ENCODE measurements around the gene ESPN.

ESPN gene

DNA sequence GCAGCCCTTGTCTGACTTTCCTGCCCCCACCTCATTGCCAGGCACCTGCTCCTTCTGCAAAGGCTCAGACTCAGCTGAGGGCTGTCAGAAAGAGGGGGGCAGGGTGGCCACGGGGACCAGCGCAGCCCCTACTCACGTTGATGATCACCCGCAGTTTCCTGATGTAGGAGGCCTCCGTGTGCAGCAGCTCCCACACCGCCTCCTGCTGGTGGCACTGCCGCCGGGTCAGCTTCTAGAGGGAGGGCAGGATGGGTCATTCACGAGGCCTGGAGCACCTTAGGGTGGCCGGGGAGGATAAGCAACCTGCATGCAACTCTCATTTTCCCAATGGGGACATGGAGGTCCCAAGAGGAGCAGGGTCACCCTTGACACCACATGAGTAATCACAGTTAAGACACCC, 47.8 kb downstream of the ESPN start:
- DNase-seq, result no peak
- in situ Hi-C loops (cut with MboI; ENCODE audit: low pct_unique_long_range_greater_than_20kb, low sequenced_read_pairs), result no loop called here

DNA sequence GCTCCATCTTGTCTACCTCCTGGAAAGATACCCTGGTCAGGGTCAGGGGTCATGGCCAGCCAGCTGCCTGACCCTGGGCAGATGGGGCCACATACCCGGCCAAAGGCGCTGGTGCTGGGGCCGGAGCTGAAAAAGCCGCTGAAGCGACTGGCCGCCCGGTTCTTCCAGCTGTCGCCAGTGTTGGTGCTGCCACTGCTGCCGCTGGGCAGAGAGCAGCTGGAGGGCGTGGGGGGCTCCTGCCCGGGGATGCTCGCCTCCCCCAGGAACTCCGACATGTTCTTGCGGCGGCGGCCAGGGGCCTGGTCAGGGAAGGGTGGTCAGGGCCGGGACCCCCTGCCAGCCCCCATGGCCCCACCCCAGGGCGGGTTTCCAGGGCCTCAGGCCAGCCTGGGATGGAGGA, 48.6 kb downstream of the ESPN start:
- no peak for DNase-seq
- in situ Hi-C loops (cut with MboI; ENCODE audit: low pct_unique_long_range_greater_than_20kb, low sequenced_read_pairs), result no loop called here

DNA sequence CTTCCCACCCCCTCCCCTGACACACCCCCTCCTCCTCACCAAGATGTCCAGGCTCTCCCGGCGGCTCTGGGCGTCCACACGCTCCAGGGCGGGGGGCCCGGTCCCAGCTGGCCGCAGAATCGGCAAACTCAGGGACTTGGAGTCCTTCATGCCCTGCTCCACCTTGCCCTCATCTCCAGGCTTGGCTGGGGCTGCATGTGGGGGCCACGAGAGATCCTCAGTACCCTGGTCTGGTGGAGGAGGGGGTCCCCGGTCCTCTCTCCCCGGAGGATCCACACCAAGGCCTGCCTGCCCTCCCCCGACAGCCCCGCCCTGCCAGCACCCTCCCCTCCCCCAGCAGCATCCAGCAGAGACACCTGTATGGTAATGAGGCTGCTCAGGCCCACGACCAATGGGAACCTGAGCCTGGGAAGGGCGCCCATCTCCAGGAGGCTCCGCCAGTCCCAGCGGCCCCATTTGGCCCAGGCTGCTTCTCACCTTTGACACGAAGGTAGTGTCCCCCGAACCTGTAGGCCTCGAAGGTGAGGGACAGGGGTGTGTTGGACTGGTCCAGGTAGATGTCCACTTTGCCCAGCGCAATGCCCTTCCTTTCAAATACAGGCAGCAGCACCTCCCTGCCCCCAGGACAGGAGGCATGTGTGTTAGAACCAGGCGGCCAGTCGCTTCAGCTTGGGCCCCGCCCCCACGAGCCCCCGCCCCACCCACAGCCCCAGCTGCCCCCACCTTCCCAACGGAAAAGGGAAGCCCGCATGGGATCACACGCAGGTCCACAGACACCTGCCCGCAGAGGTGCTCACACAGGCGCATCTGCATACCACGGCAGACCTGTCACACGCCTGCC, 49.6 kb downstream of the ESPN start:
- DNase-seq, result no peak
- in situ Hi-C loops (cut with MboI; ENCODE audit: low pct_unique_long_range_greater_than_20kb, low sequenced_read_pairs), result no loop called here

DNA sequence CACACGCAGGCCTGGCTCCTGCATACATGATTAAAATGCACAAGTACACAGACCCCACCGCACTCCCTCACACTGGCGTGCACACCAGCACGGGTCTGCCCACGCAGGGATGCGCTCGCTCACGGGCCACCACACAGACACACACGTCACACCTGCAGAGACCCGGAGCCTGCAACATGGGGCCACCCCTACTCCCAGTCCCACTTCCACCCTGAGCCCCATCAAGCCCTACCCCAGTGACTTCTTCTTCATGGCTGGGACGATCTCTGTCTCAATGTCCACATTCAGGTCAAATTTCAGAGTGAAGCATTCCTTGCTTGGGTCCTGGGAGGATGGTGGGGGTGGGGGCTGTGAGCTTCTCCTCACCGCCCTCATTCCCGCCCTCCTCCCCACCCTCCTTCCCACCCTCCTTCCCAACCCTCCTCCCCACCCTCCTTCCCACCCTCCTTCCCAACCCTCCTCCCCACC, 50.3 kb downstream of the ESPN start:
- DNase-seq, result no peak
- in situ Hi-C loops (cut with MboI; ENCODE audit: low pct_unique_long_range_greater_than_20kb, low sequenced_read_pairs), result no loop called here

DNA sequence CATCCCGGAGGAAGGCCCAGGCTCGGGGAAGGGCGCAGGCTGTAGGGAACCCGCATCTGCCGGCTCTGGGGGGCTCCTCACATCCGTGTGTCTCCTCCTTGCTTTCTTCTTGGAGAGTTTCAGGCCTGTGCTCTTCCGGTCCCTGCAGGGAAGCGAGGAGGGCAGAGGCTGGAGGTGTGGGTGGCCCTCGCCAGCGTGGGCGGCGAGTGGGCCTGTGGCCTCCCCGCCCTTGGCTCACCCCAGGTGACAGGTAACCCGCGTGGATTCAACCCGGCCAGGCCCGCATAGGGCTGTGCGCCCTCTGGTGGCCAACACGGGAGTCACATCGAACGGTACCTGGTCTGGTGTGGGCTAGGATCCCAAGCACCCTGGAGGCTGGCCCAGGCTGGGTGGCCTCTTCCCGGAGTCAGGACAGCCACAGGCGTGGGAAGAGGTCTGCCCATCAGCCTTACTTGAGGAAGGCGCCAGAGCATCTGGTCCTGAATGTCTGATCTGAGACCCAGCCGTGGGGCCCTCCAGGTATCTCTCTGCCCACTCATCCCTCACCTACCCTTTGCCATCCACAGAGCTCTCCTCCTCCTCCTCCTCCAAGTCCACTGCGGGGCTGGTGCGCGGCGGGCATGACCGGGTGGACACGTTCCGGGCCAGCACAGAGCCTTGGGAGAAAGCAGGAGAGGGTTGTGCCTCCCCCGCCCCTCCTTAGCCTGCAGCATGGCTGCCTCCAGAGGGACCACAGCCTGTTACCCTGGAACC, 51.0 kb downstream of the ESPN start:
- in situ Hi-C loops (cut with MboI; ENCODE audit: low pct_unique_long_range_greater_than_20kb, low sequenced_read_pairs), result no loop called here
- peak; percentile 53 for DNase-seq

DNA sequence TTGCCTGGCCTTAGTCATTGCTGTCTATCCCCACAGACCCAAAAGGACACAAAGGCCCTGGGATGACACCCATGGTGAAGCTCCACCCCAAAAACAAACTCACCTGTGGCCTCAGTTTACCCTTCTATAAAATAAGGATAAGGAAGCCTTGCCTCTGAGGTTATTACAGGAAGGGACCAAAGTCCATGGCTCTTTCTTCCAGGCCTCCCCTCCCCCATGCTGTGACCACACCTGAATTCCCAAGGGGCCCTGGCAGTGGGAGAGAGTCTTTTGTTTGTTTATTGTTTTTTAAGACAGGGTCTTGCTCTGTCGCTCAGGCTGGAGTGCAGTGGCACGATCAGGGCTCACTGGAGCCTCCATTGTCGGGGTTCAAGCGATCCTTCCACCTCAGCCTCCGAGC, 51.9 kb downstream of the ESPN start:
- in situ Hi-C loops (cut with MboI; ENCODE audit: low pct_unique_long_range_greater_than_20kb, low sequenced_read_pairs), result no loop called here
- DNase-seq, result no peak

DNA sequence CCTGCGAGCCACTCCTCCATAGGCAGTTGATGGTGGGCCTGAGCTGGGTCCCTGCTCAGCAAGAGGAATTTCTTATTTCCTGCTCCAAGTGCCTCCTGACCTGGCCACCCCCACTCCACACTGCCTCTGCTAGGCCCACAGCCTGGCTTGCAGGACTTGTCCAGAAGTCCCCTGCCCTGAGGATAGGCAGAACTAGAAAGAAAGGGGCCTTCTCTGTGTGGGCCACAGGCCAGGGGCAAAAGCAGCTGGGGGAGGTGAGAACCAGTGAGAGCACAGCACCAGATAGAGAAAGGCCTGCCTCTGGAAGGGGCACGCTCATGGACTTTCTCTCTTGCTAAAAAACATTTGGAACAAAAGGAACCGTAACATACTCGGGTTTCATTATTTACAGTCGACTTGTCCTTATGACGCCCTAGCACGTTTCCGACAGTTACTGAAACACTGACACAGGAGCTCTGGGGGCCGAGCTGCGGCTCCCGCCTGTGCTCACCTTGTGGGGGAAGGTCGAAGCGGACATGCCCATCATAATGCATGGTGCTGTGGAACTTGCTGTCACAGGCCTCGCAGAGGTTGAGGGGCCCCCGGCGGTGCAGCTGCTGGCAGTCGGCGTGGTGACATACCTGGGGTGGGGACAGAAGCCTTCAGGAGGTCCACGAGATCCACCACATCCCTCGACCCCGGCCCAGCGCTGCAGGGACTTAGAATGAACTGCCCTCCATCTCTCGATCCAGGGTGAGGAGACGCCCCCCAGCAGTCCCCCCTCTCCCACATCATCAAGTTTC, 52.7 kb downstream of the ESPN start:
- DNase-seq, result no peak
- in situ Hi-C loops (cut with MboI; ENCODE audit: low pct_unique_long_range_greater_than_20kb, low sequenced_read_pairs), result no loop called here

DNA sequence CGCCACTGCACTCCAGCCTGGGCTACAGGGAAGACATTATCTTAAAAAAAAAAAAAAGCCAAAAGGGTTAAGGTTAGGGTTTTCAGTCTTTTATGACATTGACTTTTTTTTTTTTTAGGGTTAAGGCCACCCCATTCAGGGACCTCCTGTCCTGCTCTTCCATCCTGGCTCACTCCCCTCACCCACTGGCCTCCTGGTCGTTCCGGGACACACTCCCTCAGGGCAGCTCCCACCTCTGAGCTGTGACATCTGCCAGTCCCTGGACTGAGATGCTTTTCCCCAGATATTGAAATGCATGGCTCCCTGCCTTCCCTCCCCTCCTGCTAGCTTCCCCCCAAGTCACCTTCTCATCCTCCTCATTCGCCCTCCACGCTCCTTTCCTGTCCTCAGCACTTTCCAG, 57.2 kb downstream of the ESPN start:
- in situ Hi-C loops (cut with MboI; ENCODE audit: low pct_unique_long_range_greater_than_20kb, low sequenced_read_pairs), result no loop called here
- no peak for DNase-seq

DNA sequence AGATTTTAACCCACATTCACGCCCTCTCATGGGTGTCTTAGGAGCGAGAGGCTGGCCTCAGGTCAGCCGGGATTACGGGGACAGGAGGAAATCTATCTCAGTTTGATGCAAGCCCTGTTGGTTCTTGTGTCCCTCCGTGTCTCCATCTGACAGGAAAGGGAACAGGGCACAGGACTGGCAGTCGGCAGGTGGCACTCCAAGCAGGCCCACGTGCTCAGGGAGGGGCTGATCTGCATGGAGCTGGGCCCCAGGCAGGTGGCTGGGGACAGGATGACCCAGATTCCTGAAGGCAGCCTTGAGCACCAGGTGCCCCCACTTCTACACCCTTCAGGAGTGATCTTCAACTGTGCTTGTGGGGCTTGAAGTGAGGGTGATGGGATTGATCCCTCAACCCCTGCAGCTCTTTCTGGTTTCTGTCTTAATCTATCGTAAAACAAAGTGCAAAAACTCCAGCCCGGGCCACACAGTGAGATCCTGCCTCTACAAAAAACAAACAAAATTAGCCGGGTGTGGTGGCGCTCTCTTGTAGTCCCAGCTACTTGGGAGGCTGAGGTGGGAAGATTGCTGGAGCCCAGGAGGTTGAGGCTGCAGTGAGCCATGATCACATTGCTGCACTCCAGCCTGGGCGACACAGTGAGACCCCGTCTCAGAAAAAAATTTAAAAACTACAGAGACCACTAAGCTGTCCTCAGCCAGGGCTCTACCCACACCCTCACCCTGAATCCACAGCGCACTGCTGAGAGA, 58.6 kb downstream of the ESPN start:
- DNase-seq, result no peak
- in situ Hi-C loops (cut with MboI; ENCODE audit: low pct_unique_long_range_greater_than_20kb, low sequenced_read_pairs), result no loop called here

DNA sequence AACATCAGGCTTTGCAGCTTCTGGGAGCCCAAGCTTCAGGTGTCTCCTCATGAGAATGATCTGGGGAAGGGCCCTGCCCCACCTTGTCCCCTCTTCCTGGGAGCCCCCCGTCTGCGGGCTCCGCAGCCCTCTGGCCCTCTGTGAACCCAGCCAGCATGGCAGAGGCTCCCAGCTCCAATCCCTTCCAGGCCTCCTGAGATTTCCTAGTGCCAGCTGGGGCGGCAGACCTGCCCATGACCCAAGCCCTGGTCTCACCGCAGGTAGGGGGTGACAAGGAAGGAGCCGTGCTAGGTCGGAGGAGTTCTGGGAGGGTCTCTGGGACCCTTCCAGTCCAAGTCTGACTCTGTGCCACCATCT, 59.2 kb downstream of the ESPN start:
- no peak for DNase-seq
- in situ Hi-C loops (cut with MboI; ENCODE audit: low pct_unique_long_range_greater_than_20kb, low sequenced_read_pairs), result no loop called here

DNA sequence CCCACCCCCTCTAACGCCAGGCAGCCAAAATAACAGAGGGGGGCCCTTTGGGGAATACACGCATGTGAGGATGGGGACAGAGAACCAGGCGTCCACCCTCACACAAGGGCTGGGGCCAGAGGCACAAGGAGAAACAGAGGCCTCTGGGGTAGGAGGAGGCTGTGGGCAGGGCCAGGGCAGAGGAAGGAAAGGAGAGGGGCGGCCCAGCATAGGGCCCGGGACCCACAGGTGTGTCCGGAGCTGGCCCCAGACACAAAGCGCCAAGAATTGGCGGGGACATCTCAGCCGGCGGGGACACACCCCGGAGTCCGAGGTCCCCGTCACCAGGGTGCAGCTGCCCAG, 60.2 kb downstream of the ESPN start:
- in situ Hi-C loops (cut with MboI; ENCODE audit: low pct_unique_long_range_greater_than_20kb, low sequenced_read_pairs), result no loop called here
- DNase-seq, result no peak

DNA sequence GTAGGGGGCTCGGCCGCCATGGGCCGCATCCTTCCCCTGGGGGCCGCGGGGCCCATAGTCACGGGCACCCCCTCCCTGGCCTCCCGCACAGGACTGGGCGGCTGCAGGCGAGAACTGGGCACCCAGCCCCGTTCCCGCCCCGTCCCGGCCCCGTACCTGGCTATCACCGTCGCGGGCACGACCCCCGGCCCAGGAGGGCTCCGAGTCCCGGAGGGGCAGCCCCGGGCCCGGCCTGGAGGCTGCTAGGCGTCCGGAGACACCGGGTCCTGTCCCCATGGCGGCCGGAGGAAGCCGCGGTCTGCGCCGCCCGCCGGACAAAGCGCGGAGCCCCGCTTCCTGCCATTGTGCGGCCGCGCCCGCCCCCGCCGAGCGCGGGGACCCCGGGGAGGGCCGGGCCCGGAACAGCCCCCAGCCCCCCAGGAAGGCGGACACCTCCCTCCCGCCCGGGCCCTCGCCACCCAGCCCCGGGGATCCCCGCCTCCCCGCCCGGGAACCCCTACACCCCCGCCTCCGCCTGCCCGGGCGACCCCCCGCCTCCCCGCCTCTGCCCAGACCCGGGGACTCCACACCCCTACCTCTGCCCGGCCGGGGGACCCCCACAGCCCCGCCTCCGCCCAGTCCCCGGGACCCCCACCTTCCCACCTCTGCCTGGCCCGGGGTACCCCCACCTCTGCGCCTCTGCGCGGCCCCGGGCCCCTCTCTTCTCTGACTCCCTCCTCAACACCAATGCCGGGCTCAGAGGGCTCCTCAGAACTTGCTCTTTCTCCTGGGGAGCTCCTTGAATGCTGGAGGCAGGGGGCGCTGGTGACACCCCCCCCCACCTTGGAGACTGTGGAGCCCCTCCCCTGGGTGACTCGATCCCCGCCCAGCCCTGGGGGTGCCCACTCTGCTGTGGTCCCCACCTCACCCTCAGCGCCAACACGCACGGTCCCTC, 60.9 kb downstream of the ESPN start:
- no peak for DNase-seq
- in situ Hi-C loops (cut with MboI; ENCODE audit: low pct_unique_long_range_greater_than_20kb, low sequenced_read_pairs), result no loop called here

DNA sequence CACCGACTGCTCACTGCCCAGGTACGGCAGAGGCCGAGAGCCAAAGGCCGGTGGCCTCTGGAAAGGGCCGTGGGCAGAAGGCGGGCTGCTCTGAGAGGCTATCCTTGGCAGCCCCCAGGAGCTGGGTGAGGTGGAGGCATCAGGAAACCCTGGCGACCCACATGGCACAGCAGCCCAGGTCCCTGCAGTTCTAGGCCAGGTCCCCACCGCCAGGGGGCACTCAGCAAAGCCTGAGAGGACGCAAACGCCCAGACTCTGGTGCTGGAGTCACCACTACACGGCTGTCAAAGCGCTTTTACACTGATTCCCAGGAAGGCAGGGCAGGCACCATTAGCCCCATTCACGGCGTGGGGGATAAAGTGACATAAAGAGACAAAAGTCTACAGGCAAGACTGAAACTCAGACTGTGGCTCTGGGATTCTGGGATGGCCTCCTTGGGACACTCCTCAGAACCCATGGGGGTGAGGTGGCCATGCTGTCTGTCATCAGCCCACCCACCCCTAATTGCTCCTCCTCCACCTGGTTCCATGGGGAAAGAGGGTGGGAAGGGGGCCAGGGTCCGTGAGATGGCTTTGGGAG, 61.9 kb downstream of the ESPN start:
- DNase-seq, result peak; percentile 83
- in situ Hi-C loops (cut with MboI; ENCODE audit: low pct_unique_long_range_greater_than_20kb, low sequenced_read_pairs), result no loop called here

DNA sequence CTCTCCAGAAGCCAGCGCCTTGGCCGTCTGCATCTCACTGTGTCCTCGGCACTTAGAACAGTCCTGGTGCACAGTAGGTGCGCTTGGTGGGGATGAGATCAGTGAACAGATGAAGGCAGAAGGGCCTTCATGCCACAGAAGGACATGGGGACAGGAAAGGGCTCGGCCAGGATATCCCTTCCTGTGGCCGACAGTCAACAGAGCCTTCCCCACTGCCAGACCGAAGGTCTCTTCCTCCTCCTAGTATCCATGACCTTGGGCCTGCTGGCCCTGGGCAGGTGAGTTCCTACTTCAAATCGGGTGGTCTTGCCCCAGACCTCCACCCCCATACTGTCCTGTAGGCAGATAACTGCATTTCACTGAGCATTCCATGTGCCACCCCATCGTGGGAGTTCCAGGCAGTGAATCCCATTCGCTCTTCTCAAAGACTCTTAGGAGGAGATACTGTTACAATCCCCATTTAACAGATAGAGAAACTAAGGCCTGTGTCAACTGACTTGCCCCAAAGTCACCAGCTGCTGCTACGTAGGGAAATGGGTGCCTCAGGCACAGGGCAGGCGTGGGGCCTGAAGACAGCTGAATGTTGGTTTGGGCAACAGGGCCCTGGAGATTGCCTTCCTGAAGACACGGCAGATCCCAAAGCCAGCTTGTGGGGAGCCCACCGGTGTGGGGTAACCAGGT, 63.4 kb downstream of the ESPN start:
- in situ Hi-C loops (cut with MboI; ENCODE audit: low pct_unique_long_range_greater_than_20kb, low sequenced_read_pairs), result no loop called here
- DNase-seq, result no peak

DNA sequence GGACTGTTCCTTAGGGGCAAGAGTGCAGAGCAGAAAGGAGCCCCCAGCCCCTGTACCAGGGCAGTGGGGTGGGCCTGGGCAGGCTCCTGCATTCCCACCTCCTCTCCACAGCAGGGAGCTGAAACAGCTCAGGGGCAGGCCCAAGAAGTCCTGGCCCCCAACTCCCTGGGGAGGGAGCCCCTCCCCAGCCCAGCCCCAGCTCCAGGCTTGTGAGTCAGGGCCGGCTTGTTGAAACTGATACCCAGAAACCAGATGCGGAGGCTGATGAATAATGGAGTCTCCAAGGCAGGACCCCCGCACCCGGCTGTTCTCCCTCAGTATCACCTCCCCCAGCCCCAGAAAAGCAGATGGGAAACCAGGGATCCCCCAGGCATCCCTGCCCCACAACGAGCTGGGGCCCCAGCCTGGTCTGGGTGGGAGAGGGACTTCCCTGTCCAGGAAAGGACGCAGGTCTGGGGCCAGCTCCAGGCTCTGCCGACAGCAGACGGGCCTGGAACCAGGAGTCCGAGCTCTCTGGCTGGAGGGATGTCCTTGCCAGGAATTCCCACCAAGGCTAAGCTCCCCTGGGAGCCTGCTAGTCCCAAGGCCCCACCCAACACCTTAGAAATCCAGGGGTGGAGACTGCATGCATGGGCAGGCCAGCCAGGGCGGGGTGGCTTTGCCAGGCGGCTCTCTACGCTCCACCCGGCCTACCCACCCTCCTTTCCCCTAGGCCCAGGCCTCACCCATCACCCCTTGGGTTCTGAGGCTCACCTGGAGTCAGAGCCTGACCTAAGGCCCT, 64.2 kb downstream of the ESPN start:
- in situ Hi-C loops (cut with MboI; ENCODE audit: low pct_unique_long_range_greater_than_20kb, low sequenced_read_pairs), result no loop called here
- no peak for DNase-seq

DNA sequence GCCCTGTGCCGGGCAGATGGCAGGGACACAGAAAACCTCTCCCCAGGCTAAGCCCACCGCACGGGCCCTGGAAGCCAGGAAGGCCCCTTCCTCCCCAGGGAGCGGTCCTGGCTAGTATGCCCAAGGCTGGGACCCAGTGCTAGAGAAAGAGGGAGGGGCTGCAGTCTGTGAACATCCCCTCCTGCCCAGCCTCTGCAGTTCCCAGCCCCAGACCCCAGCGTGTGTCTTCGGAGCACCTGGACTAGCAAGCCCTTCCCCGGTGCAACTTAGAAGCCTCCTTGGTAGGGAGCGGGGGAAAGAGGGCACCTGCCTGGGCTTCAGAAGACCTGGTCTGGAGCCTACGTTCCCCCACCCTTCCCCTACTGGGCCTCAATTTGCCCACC, 64.8 kb downstream of the ESPN start:
- DNase-seq, result no peak
- in situ Hi-C loops (cut with MboI; ENCODE audit: low pct_unique_long_range_greater_than_20kb, low sequenced_read_pairs), result no loop called here

DNA sequence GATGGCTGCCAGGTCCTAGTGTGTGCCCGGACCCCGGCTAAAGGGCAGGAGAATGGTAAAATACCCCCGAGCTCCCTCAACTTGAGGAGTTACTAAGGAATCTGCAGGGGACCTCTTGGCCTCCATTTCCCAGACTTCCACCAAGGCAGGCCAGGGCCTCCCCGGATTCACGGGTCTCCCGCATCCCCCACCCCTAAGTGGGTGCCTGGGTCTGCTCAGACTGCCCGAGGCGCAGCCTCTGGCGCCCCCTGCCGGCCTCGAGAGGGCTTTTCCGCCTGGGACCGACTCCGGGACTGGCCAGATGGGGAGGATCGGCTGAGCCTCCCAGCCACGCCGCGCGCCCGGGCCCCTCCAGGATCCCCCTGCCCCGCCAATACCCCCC, 65.2 kb downstream of the ESPN start:
- peak; percentile 81 for DNase-seq
- in situ Hi-C loops (cut with MboI; ENCODE audit: low pct_unique_long_range_greater_than_20kb, low sequenced_read_pairs), result no loop called here
